Endothelial cell of umbilical vein (primary cell): ENCODE measurements around the gene LRRC59.

ENCODE experiments used
- CTCF ChIP-seq, 2 donors: IDR thresholded peaks; 1 replicate in 1 of 2; 2 replicates in 1 of 2; pipeline ENCODE4 v1.5.1; 2011; ENCODE audit warnings: low read length in 2 of 2, mild to moderate bottlenecking in 2 of 2, moderate library complexity in 2 of 2, control low read depth in 1 of 2, inconsistent platforms in 1 of 2, low read depth in 1 of 2; ENCODE audit not compliant: insufficient read depth in 1 of 2; ENCODE audit errors: extremely low read depth in 1 of 2
- EZH2 ChIP-seq: IDR thresholded peaks from 2 replicates; pipeline ENCODE4 v1.6.1; 2012; ENCODE audit warnings: borderline replicate concordance, low read depth, mild to moderate bottlenecking, moderate library complexity, low read length, inconsistent platforms; ENCODE audit not compliant: severe bottlenecking
- GATA2 ChIP-seq: IDR thresholded peaks from 2 replicates; pipeline ENCODE4 v1.7.0; 2011; ENCODE audit warnings: low read depth, mild to moderate bottlenecking, moderate library complexity, mixed read lengths, low read length; ENCODE audit not compliant: insufficient read length, insufficient read depth
- JUN ChIP-seq: IDR thresholded peaks from 2 replicates; pipeline ENCODE4 v1.6.1; 2011; ENCODE audit warnings: borderline replicate concordance, low read depth; ENCODE audit not compliant: insufficient read length, insufficient read depth
- MAX ChIP-seq: IDR thresholded peaks from 2 replicates; pipeline ENCODE4 v1.6.1; 2011; ENCODE audit not compliant: insufficient read depth, insufficient read length
- MYC ChIP-seq: IDR thresholded peaks from one replicate; pipeline ENCODE4 v1.6.1; 2011; ENCODE audit warnings: mild to moderate bottlenecking, low read depth, low read length
- POLR2A ChIP-seq: IDR thresholded peaks from 2 replicates; pipeline ENCODE4 v1.6.1; 2012; ENCODE audit warnings: low read depth, mild to moderate bottlenecking, control low read depth, low read length
- POLR2AphosphoS5 ChIP-seq: IDR thresholded peaks from 2 replicates; pipeline ENCODE4 v1.6.1; 2012; ENCODE audit warnings: low read depth, mild to moderate bottlenecking, control low read depth, low read length, moderate library complexity; ENCODE audit not compliant: insufficient read depth

- TF ChIP-seq POLR2AphosphoS5, result no peak
- TF ChIP-seq CTCF (IDR thresholded peaks at IDR 0.05; ENCODE audit: extremely low read depth in 1 of 2, insufficient read depth in 1 of 2, low read depth in 1 of 2, low read length in 2 of 2), result no peak
- TF ChIP-seq POLR2A, result no peak
- TF ChIP-seq JUN, result no peak
- no peak for TF ChIP-seq MAX
- TF ChIP-seq EZH2, result no peak
- TF ChIP-seq GATA2, result no peak
- TF ChIP-seq MYC, result no peak
Measured at GRCh38 chr17:50371526-50371925, 25.8 kb downstream of the LRRC59 start.
